Erythroblast (primary cell): ENCODE measurements around the gene TAOK2.

Experiments used
- GATA1 ChIP-seq: IDR thresholded peaks from 2 replicates; pipeline ENCODE4 v1.6.1; 2011; ENCODE audit warnings: low read depth, mild to moderate bottlenecking, control low read depth, low read length, moderate library complexity
- POLR2A ChIP-seq: IDR thresholded peaks from 2 replicates; pipeline ENCODE4 v1.6.1; 2011; ENCODE audit warnings: mild to moderate bottlenecking, low read length

- no peak for TF ChIP-seq POLR2A
- TF ChIP-seq GATA1, result no peak
These were observed 21.9 kb upstream of the TAOK2 start for GRCh38 chr16:29951625-29952365.
